Body of pancreas (tissue), 4 donors: ENCODE results near the gene RPH3AL. TPM values are rescaled to one million over a fixed set of nuclear protein-coding genes. Genes with fewer than 3 reads are reported as not detected.
"Not testable (repeated sequence)": the region's sequence is repeated elsewhere in the genome, so short reads cannot be mapped to it uniquely, and the experiment has no call there.

Experiments
- ATAC-seq: fragments of 150-250 bp; one replicate; pipeline ENCODE4 v1.9.1; 2016
- DNase-seq, 4 donors: peaks; one replicate each; pipeline ENCODE4 v3.0.0-alpha.2; 2019
- H3K27ac ChIP-seq, 4 donors: fragments of 200-600 bp; sonication (generic); 1 replicate in 3 of 4; 2 replicates in 1 of 4; pipeline versions ENCODE4 v1.5.1 to v1.6.1; 2016 to 2019; ENCODE audit warnings: mild to moderate bottlenecking in 1 of 4, mixed read lengths in 1 of 4, moderate library complexity in 1 of 4
- H3K27me3 ChIP-seq, 2 donors: fragments of 200-600 bp; sonication (generic); one replicate each; pipeline ENCODE4 v1.6.0; 2016; ENCODE audit warnings: mild to moderate bottlenecking in 1 of 2
- H3K36me3 ChIP-seq, 2 donors: fragments of 200-600 bp; sonication (generic); replicated peaks in 1 of 2; 2 replicates each; pipeline ENCODE4 v1.5.1; 2016; ENCODE audit warnings: low read depth in 2 of 2; ENCODE audit not compliant: insufficient read depth in 1 of 2
- H3K4me1 ChIP-seq: fragments of 200-600 bp; sonication (generic); one replicate; pipeline ENCODE4 v1.6.0; 2016
- H3K4me3 ChIP-seq, 2 donors: fragments of 200-600 bp; sonication (generic); 1 replicate in 1 of 2; 2 replicates in 1 of 2; pipeline ENCODE4 v1.5.1; 2016 to 2019
- H3K9me3 ChIP-seq, 3 donors: fragments of 200-600 bp; sonication (generic); 1 replicate in 2 of 3; 2 replicates in 1 of 3; pipeline ENCODE4 v1.5.1; 2016
- POLR2A ChIP-seq, 3 donors: fragments of 450-650 bp; IDR thresholded peaks; one replicate each; pipeline ENCODE4 v1.6.1; 2016; ENCODE audit warnings: antibody characterized with exemption in 3 of 3, mild to moderate bottlenecking in 2 of 3
- WGBS, 2 donors: methylation state at CpG; one replicate each; pipeline ENCODE4 v1.1.5; 2017; 5-methylcytosine and 5-hydroxymethylcytosine counted together
- intact Hi-C: fragments of 100-400 bp; cut with DNase I; formaldehyde crosslinking; loops from one replicate; pipeline ENCODE4 v1.15.1; 2023
- total RNA-seq, 2 donors: library from RNA; depleted of rRNA; stranded (reverse); fragments of >200 nt; gene quantifications; one replicate each; pipeline ENCODE4 v1.1.0, GENCODE V29; 2016
- TF ChIP-seq, protein P1 (sequence below), 7 experiments: fragments of 450-650 bp in 4 of 7; fragments of 200-600 bp in 3 of 7; sonication (generic) in 3 of 7; IDR thresholded peaks; one replicate each; pipeline ENCODE4 v1.5.1; 2016 to 2019; ENCODE audit warnings: antibody characterized with exemption in 7 of 7

RPH3AL gene
- total RNA-seq, 2 donors from 2014 or later: 77.1 to 89.5 TPM

DNA sequence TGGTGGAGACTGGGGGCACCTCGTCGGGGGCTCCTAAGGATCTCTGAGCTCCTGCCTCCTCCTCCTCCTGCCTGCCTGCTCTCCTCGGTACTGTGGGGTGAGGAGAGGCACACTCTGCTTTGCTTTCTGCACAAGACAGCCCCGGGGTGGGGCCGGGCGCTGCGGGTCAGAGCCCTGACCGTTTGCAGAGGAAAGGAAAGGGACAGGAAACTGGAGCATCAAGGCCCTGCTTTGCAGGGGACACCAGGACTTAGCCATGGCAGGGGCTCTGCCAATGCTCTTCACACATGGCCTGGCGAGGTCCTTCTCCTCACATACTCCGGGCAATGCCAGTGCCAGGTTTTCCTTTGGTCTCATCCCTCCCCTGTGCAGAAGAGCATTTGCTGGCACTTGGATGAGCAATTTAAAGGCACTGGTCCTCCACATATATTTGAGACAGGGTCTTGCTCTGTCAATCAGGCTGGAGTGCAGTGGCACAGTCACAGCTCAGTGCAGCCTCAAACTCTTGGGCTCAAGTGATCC lies 147.4 kb downstream of the RPH3AL start:
- no peaks in the 10 kb centered on the region for H3K36me3 ChIP-seq
- no peak overlapping the region for H3K4me3 ChIP-seq
- DNase-seq: no peak
- TF ChIP-seq, protein P1, sequence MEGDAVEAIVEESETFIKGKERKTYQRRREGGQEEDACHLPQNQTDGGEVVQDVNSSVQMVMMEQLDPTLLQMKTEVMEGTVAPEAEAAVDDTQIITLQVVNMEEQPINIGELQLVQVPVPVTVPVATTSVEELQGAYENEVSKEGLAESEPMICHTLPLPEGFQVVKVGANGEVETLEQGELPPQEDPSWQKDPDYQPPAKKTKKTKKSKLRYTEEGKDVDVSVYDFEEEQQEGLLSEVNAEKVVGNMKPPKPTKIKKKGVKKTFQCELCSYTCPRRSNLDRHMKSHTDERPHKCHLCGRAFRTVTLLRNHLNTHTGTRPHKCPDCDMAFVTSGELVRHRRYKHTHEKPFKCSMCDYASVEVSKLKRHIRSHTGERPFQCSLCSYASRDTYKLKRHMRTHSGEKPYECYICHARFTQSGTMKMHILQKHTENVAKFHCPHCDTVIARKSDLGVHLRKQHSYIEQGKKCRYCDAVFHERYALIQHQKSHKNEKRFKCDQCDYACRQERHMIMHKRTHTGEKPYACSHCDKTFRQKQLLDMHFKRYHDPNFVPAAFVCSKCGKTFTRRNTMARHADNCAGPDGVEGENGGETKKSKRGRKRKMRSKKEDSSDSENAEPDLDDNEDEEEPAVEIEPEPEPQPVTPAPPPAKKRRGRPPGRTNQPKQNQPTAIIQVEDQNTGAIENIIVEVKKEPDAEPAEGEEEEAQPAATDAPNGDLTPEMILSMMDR (IDR thresholded peaks at IDR 0.05): no peak
- no peak for TF ChIP-seq POLR2A (IDR thresholded peaks at IDR 0.05)
- H3K4me1 ChIP-seq: peaks cover 9% of the 10 kb centered on the region
- H3K9me3 ChIP-seq: no peaks in the 10 kb centered on the region
- 42% methylated on average over 10 of the region's 10 CpGs; no CpG with 5 or more reads in 1 of the 2 donors for WGBS, 2 donors
- H3K27ac ChIP-seq: no peak overlapping the region
- intact Hi-C loops: no loop called here
- ATAC-seq: no peak
- no peaks in the 10 kb centered on the region for H3K27me3 ChIP-seq

DNA sequence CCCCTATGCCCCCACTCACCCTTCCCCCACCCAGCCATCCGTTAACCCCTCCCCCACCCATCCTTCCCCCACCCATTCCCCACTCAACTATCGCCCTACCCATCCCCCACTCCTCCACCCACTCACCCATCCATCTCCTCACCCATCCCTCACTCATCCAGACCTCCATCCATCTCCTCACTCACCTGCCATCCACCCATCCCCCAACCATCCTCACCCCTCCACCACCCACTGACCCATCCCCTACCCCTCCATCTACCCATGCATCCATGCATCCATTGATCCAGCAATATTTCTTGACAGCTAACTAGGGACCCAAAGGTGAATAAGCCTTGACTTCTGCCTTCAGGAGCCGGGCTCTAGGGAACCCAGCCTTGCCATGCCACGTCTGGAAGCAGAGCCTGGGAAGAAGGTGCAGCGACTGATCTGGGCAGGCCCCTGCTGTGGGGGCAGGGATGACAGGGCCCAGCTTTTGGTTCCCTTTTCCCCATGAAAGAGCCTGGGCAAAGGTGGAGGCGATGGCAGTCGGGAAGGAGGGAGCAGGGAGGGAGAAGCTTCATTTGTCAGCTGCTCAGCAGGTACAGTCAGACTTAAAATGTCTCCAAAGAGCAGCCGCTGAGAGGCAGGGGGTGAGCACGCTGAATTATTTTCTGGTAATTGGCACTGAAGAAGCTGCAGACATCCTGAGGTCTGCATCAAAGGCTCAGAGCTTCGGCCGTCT lies 148.0 kb downstream of the RPH3AL start:
- Histone ChIP-seq H3K4me3 (no peak overlapping the region), H3K36me3 (no peaks in the 10 kb centered on the region), H3K27ac (no peak overlapping the region), H3K9me3 (no peaks in the 10 kb centered on the region), H3K27me3 (no peaks in the 10 kb centered on the region), H3K4me1 (peaks cover 15% of the 10 kb centered on the region)
- intact Hi-C loops: no loop called here
- no peak for ATAC-seq
- DNase-seq: peak in 1 of 4 donors; percentile 15
- 49 to 66% methylated on average over 7 to 10 of the region's 11 CpGs for WGBS, 2 donors
- TF ChIP-seq, protein P1 (IDR thresholded peaks at IDR 0.05): no peak
- no peak for TF ChIP-seq POLR2A (IDR thresholded peaks at IDR 0.05)

DNA sequence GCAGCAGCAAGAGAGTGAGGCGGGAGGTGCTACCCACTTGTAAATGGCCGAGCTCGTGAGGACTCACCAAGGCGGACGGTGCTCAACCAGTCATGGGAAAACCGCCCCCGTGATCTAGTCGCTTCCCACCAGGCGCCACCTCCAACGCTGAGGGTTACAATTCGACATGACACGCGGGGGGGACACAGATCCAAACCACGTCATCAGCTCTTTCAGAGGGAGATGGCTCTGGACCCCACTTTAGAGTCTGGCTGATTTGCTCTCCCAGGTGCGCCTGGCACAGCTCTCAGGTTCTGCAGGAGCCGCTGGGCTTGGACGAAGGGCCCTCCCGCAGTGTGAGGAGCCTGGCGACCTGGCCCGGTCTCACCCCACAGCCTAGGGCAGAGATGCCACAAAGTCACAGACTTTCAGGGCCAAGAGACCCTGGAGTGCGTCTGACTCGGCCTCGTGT lies 150.1 kb downstream of the RPH3AL start:
- WGBS, 2 donors: 73 to 87% methylated on average over 12 to 23 of the region's 23 CpGs
- TF ChIP-seq, protein P1 (IDR thresholded peaks at IDR 0.05): no peak
- no peak for TF ChIP-seq POLR2A (IDR thresholded peaks at IDR 0.05)
- Histone ChIP-seq H3K27ac (no peak overlapping the region), H3K36me3 (no peaks in the 10 kb centered on the region), H3K27me3 (no peaks in the 10 kb centered on the region), H3K4me1 (peaks cover 24% of the 10 kb centered on the region), H3K4me3 (no peak overlapping the region), H3K9me3 (no peaks in the 10 kb centered on the region)
- intact Hi-C loops: no loop called here
- DNase-seq: peak in 2 of 4 donors; percentile 17 to 37
- ATAC-seq: no peak

DNA sequence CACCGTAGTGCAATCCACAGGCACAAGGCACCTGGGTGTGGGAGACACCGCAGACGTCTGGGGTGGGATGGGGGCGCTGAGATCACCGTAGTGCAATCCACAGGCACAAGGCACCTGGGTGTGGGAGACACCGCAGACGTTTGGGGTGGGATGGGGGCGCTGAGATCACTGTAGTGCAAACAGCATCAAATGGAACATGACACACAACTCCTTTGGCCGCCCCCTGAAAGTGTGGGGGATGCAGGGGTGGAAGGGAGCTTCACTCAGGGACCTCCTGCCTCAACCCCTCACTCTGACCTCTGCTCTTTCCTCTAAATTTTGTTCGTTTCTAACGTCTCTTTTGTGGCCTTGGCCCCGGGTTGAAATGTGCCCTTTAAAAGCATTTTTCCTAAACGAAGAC lies 150.9 kb downstream of the RPH3AL start:
- WGBS, 2 donors: 30 to 38% methylated on average over 5 to 8 of the region's 13 CpGs
- intact Hi-C loops, DNase-seq, ATAC-seq, H3K36me3 ChIP-seq, H3K4me3 ChIP-seq, H3K27me3 ChIP-seq, H3K9me3 ChIP-seq: not testable (repeated sequence)
- Histone ChIP-seq H3K4me1 (peaks cover 24% of the 10 kb centered on the region), H3K27ac (peak overlapping the region in 1 of 4 donors; percentile 0)

DNA sequence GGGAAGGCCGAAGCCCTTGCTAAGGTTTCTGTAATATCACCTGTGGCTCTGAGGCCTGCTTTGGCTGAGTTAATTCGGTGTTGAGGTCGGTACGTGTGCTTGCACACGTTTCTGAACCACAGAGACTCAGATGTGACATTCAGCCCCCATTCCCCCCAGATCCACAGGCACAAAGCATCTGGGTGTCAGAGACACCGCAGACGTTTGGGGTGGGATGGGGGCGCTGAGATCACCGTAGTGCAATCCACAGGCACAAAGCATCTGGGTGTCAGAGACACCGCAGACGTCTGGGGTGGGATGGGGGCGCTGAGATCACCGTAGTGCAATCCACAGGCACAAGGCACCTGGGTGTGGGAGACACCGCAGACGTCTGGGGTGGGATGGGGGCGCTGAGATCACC lies 151.3 kb downstream of the RPH3AL start:
- DNase-seq, intact Hi-C loops: not testable (repeated sequence)
- WGBS, 2 donors: 66% methylated on average over 5 of the region's 16 CpGs; no CpG with 5 or more reads in 1 of the 2 donors

More for the DNA sequence above, 151.3 kb downstream of the RPH3AL start:
- not testable (repeated sequence) for H3K9me3 ChIP-seq, H3K36me3 ChIP-seq, ATAC-seq, H3K4me3 ChIP-seq, H3K27ac ChIP-seq, H3K27me3 ChIP-seq
- peaks cover 24% of the 10 kb centered on the region for H3K4me1 ChIP-seq
